ENCODE measurements around the gene RIMOC1. TPM values are rescaled to one million over a fixed set of nuclear protein-coding genes. Genes with fewer than 3 reads are reported as not detected.

The RIMOC1 gene
- total RNA-seq, 1 experiment from 2014 or later: 40.4 TPM

DNA sequence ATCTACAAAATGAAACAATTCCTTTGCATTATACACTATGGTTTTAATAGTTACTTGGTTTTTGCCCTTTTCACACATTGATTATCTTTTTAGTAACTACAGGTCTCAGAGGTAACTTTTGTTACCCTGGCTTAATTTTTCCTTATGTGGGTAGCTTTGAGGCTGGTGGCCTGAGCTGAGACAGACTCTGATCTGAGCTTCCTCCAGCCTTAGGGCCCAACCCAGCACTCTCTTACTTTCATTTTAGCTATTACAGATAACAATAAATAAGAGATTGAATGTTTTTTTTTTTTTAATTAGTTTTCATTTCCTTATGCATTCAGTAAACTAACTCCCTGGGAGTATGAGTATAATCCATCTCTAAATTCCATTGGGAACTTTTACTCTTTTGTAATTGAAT lies 18.9 kb upstream of the RIMOC1 start:
- no peaks in the 10 kb centered on the region for H3K36me3 Mint-ChIP-seq (ENCODE audit: insufficient read depth, unreplicated experiment)
- H3K4me1 Mint-ChIP-seq (ENCODE audit: insufficient read depth, unreplicated experiment): no peaks in the 10 kb centered on the region
- H3K27ac Mint-ChIP-seq (ENCODE audit: low read depth, unreplicated experiment): no peak overlapping the region
- H3K9me3 Mint-ChIP-seq (ENCODE audit: unreplicated experiment): no peaks in the 10 kb centered on the region
- H3K4me3 Mint-ChIP-seq (ENCODE audit: unreplicated experiment): no peak overlapping the region
- ChIA-PET CTCF (interaction anchor here (0.9 kb wide), 1 partner anchor 16 kb away, joined by 4 read pairs; no protein-coding TSS in a partner anchor), POLR2A (interaction anchor here (0.7 kb wide), 1 partner anchor 19 kb away, joined by 3 read pairs; the partner anchor contains the start of gene RIMOC1)
- TF ChIP-seq CTCF (IDR thresholded peaks at IDR 0.05; ENCODE audit: unreplicated experiment): no peak
- H3K27me3 Mint-ChIP-seq (ENCODE audit: insufficient read depth, unreplicated experiment): no peaks in the 10 kb centered on the region
- intact Hi-C loops (cut with micrococcal nuclease): no loop called here
- DNase-seq (ENCODE audit: unreplicated experiment): no peak
- no TSS peak for BruUV-seq (replicated peaks)

DNA sequence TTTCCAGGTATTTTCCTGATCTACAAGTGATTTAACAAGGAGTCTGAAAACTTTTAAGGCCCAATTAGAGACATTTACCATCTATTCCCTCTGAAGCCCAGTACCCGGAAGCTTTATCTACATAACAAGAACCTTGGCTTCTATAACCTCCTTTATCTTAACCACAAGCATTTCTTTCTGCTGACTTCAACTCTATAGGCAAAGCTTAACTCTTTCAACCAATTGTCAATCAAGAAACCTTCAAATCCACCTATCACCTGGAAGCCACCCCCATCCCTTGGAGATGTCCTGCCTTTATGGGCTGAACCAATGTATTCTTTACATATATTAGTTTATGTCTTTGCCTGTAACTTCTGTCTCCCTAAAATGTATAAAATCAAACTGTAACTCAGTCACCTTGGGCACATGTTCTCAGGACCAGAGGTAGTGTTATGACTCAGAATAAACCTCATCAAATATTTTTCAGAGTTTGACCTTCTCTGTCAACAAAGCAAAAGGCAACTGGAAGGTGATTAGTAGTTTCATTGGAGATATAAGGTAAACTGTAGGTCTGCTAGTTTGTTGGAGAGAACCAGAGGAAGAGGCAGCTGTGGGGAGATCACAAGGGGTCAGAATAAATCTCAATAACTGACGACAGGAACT lies 13.0 kb upstream of the RIMOC1 start:
- Mint-ChIP-seq H3K36me3 (ENCODE audit: insufficient read depth, unreplicated experiment) (no peaks in the 10 kb centered on the region), H3K4me3 (ENCODE audit: unreplicated experiment) (no peak overlapping the region), H3K4me1 (ENCODE audit: insufficient read depth, unreplicated experiment) (no peaks in the 10 kb centered on the region), H3K27me3 (ENCODE audit: insufficient read depth, unreplicated experiment) (peaks cover 21% of the 10 kb centered on the region), H3K27ac (ENCODE audit: low read depth, unreplicated experiment) (no peak overlapping the region), H3K9me3 (ENCODE audit: unreplicated experiment) (no peaks in the 10 kb centered on the region)
- no peak for DNase-seq (ENCODE audit: unreplicated experiment)
- intact Hi-C loops (cut with micrococcal nuclease): no loop called here
- TF ChIP-seq CTCF (IDR thresholded peaks at IDR 0.05; ENCODE audit: unreplicated experiment): no peak
- BruUV-seq (replicated peaks): no TSS peak
- ChIA-PET CTCF (interaction anchor here (0.7 kb wide), 1 partner anchor 489 kb away, joined by 3 read pairs; no protein-coding TSS in a partner anchor), POLR2A (interaction anchor here (0.6 to 1.0 kb wide), 2 partner anchors 13 to 27 kb away, joined by 3 read pairs; partner anchors contain the start of gene RIMOC1)

DNA sequence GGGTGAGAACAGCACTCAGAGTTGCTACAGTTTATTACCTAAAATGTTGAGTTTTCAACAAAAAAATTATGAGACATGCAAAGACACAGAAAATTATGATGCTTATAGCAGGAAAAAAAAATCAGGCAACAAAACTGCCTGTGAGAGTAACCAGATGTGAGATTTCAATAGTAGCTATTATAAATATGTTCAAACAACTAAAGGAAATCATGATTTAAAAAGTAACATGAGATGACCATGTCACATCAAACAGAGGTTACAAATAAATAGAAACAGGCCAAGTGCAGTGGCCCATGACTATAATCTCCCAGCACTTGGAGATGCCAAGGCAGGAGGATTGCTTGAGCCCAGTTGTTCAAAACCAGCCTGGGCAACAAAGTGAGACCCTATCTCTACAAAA lies 12.1 kb upstream of the RIMOC1 start:
- no peaks in the 10 kb centered on the region for H3K36me3 Mint-ChIP-seq (ENCODE audit: insufficient read depth, unreplicated experiment)
- no TSS peak for BruUV-seq (replicated peaks)
- H3K4me1 Mint-ChIP-seq (ENCODE audit: insufficient read depth, unreplicated experiment): no peaks in the 10 kb centered on the region
- no peak for DNase-seq (ENCODE audit: unreplicated experiment)
- TF ChIP-seq CTCF (IDR thresholded peaks at IDR 0.05; ENCODE audit: unreplicated experiment): no peak
- H3K27me3 Mint-ChIP-seq (ENCODE audit: insufficient read depth, unreplicated experiment): peaks cover 30% of the 10 kb centered on the region
- ChIA-PET POLR2A (interaction anchor here (1.0 kb wide), 1 partner anchor 12 kb away, joined by 3 read pairs; the partner anchor contains the start of gene RIMOC1), CTCF (no interaction called here)
- no peak overlapping the region for H3K4me3 Mint-ChIP-seq (ENCODE audit: unreplicated experiment)
- H3K27ac Mint-ChIP-seq (ENCODE audit: low read depth, unreplicated experiment): no peak overlapping the region
- intact Hi-C loops (cut with micrococcal nuclease): no loop called here
- no peaks in the 10 kb centered on the region for H3K9me3 Mint-ChIP-seq (ENCODE audit: unreplicated experiment)

GRCh38 chr5:41893074-41893851 lies 10.9 kb upstream of the RIMOC1 start:
- no peak for TF ChIP-seq CTCF (IDR thresholded peaks at IDR 0.05; ENCODE audit: unreplicated experiment)
- no TSS peak for BruUV-seq (replicated peaks)
- ChIA-PET POLR2A (interaction anchor here (1.6 kb wide), 1 partner anchor 9 kb away, joined by 4 read pairs; no protein-coding TSS in a partner anchor), CTCF (interaction anchor here (0.7 to 1.2 kb wide), 2 partner anchors 51 to 988 kb away, joined by 3 read pairs; no protein-coding TSS in a partner anchor)
- intact Hi-C loops (cut with micrococcal nuclease): no loop called here
- H3K36me3 Mint-ChIP-seq (ENCODE audit: insufficient read depth, unreplicated experiment): no peaks in the 10 kb centered on the region
- DNase-seq (ENCODE audit: unreplicated experiment): no peak
- H3K9me3 Mint-ChIP-seq (ENCODE audit: unreplicated experiment): no peaks in the 10 kb centered on the region
- no peaks in the 10 kb centered on the region for H3K4me1 Mint-ChIP-seq (ENCODE audit: insufficient read depth, unreplicated experiment)
- H3K27me3 Mint-ChIP-seq (ENCODE audit: insufficient read depth, unreplicated experiment): peaks cover 42% of the 10 kb centered on the region
- H3K4me3 Mint-ChIP-seq (ENCODE audit: unreplicated experiment): no peak overlapping the region
- H3K27ac Mint-ChIP-seq (ENCODE audit: low read depth, unreplicated experiment): no peak overlapping the region
